WERI-Rb-1 (cell line): ENCODE measurements around the gene RTP3.

Experiments used
- DNase-seq: peaks from one replicate; pipeline ENCODE4 v3.0.0-alpha.2; 2020
- H3K27ac ChIP-seq: fragments of 250-450 bp; sonication (Bioruptor Pico); 2 replicates; pipeline ENCODE4 v1.5.1; 2020; ENCODE audit warnings: mild to moderate bottlenecking, moderate library complexity
- H3K27me3 ChIP-seq: fragments of 250-450 bp; sonication (Bioruptor Pico); 2 replicates; pipeline ENCODE4 v1.5.1; 2021; ENCODE audit warnings: mild to moderate bottlenecking, low read depth, moderate library complexity; ENCODE audit not compliant: insufficient read depth, severe bottlenecking
- H3K36me3 ChIP-seq: fragments of 250-450 bp; sonication (Bioruptor Pico); 2 replicates; pipeline ENCODE4 v1.5.1; 2020; ENCODE audit warnings: mild to moderate bottlenecking, moderate library complexity
- H3K4me3 ChIP-seq: 2 replicates; pipeline ENCODE4 v1.5.1; 2011; ENCODE audit warnings: low read depth, mild to moderate bottlenecking, control low read depth, low read length
- H3K9me3 ChIP-seq: fragments of 250-450 bp; sonication (Bioruptor Pico); 2 replicates; pipeline ENCODE4 v1.5.1; 2021; ENCODE audit warnings: mild to moderate bottlenecking, moderate library complexity; ENCODE audit not compliant: severe bottlenecking
- TF ChIP-seq, protein P1 (sequence below): IDR thresholded peaks from 2 replicates; pipeline ENCODE4 v1.5.1; 2011; ENCODE audit warnings: low read depth, mild to moderate bottlenecking, control low read depth, inconsistent platforms, low read length

The RTP3 gene

DNA sequence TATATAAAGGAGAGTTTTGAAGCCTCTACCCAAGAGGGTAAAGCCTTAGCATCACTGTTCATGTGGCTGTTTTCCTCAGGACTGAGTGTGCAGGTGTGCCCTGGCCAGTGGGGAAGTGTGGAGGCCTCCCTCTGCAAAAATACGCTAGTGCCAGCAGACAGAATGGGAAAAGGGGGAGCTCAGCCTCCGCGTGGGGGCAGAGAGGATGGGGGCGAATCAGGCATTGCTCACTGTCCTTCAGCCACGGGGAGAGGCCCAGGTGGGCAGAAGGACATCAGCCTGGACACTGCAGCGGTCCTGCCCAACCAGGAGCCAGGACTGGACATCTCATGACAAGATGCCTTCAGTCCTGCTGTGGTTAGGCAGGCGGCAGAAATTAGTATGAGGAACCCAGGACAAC, 43.2 kb upstream of the RTP3 start:
- TF ChIP-seq, protein P1, sequence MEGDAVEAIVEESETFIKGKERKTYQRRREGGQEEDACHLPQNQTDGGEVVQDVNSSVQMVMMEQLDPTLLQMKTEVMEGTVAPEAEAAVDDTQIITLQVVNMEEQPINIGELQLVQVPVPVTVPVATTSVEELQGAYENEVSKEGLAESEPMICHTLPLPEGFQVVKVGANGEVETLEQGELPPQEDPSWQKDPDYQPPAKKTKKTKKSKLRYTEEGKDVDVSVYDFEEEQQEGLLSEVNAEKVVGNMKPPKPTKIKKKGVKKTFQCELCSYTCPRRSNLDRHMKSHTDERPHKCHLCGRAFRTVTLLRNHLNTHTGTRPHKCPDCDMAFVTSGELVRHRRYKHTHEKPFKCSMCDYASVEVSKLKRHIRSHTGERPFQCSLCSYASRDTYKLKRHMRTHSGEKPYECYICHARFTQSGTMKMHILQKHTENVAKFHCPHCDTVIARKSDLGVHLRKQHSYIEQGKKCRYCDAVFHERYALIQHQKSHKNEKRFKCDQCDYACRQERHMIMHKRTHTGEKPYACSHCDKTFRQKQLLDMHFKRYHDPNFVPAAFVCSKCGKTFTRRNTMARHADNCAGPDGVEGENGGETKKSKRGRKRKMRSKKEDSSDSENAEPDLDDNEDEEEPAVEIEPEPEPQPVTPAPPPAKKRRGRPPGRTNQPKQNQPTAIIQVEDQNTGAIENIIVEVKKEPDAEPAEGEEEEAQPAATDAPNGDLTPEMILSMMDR: no peak
- Histone ChIP-seq H3K27ac (no peak overlapping the region), H3K27me3 (no peaks in the 10 kb centered on the region), H3K4me3 (no peak overlapping the region), H3K36me3 (no peaks in the 10 kb centered on the region), H3K9me3 (no peaks in the 10 kb centered on the region)
- DNase-seq: no peak

DNA sequence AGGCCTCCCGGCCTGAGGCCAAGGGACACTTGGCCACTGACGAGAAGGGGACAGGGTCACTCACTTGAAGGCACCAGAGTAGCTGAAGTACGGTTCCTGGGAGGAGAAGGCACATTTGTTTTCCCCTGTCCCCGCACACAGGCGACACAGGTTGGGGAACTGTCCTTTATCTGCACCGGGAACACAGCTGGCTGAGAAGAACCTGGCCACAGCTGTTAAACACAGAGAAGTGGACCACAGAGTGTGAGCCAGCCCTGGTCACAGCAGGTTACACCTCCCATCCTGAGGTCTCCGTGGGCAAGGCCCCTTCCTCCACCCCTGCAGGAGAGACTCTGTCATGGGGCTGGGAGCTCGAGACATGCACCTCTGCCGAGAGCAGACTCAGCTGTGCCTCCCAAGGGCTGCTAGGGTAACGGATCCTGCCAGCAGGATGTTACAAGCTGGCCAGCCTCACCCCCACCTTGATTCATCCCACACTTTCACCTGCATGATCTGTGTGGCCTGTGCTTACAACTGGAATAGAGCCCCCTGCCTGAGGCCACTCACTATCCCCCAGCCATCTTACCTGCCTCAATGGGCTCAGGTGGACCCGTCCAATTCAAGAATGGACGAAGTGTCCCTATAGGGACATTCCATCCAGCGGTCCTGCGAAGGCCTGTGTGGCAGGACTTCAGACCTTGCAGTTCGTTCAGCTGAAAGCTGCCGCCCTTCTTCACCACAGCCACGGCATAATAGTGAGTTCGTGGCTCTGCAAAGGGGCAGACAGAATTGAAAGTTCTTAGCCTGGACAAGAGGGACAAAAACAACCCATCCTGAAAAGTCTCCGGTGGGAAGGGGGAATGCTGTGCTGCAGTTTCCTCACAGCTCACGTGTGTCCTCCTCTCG, 42.3 kb upstream of the RTP3 start:
- H3K9me3 ChIP-seq: no peaks in the 10 kb centered on the region
- H3K4me3 ChIP-seq: no peak overlapping the region
- TF ChIP-seq, protein P1: no peak
- no peak for DNase-seq
- H3K27me3 ChIP-seq: no peaks in the 10 kb centered on the region
- no peaks in the 10 kb centered on the region for H3K36me3 ChIP-seq
- H3K27ac ChIP-seq: no peak overlapping the region

DNA sequence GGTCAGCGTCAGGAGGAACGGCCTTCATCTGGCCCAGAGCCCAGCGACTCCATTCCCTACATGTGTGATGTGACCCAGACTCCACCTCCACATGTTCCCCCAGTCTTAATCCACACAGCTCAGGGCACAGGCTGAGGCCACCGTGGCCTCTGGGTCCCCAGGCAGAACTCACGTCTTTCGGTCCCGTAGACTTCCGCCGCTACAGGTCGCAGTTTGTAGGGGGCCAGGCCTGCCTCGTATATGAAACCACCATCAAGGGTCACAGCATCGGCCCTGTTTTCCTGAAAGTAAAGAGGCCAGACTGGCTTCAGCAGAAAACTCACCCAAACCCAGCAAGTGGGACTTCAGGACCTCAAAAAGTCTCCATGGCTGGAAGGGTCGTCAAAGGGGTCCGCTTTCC, 41.7 kb upstream of the RTP3 start:
- H3K4me3 ChIP-seq: no peak overlapping the region
- no peaks in the 10 kb centered on the region for H3K36me3 ChIP-seq
- no peaks in the 10 kb centered on the region for H3K27me3 ChIP-seq
- TF ChIP-seq, protein P1: no peak
- H3K27ac ChIP-seq: no peak overlapping the region
- no peak for DNase-seq
- H3K9me3 ChIP-seq: no peaks in the 10 kb centered on the region

DNA sequence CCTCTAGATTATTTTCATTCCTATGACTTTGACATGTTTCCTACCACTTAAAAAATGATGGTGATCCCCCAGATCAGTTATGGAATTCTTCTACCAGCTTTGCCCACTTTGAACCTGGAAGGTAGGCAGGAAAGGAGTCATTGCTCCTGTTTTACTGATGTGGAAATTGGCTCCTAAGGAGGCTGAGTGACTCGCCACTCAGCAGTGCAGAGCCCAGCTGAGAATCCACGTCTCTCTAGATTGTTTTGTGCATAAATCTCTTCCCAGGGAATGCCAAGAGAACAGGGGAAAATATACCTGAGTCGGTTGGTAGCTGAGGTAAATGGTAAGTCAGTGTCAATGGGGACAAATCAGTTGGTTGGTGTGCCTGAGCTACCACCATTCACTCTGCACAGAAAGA, 37.7 kb upstream of the RTP3 start:
- no peak for DNase-seq
- no peak overlapping the region for H3K27ac ChIP-seq
- TF ChIP-seq, protein P1: no peak
- no peak overlapping the region for H3K4me3 ChIP-seq
- no peaks in the 10 kb centered on the region for H3K36me3 ChIP-seq
- H3K27me3 ChIP-seq: peaks cover 25% of the 10 kb centered on the region
- H3K9me3 ChIP-seq: no peaks in the 10 kb centered on the region

DNA sequence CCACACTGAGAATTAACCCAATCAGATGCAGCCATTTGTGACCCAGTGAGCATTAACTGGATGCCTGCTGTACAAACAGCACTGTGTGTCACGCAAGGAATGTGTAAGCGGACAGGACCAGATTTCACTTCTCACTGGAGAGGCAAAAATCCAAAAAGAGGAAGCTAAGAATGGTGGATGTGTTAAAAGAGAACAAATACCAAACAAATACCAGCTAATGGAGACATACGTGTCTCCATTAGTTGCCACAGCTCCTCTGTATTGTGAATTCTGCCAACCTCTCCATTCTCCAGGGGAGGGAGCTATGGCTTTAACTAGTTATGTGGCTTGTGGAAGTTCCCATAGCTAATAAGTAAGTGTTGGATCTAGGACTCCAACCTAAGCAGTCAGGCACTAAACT, 35.7 kb upstream of the RTP3 start:
- no peak for DNase-seq
- H3K36me3 ChIP-seq: no peaks in the 10 kb centered on the region
- peaks cover 28% of the 10 kb centered on the region for H3K27me3 ChIP-seq
- H3K27ac ChIP-seq: no peak overlapping the region
- no peaks in the 10 kb centered on the region for H3K9me3 ChIP-seq
- no peak overlapping the region for H3K4me3 ChIP-seq
- TF ChIP-seq, protein P1: 0 out of 2 replicates have a peak, but pooled peaks have one; percentile 9

DNA sequence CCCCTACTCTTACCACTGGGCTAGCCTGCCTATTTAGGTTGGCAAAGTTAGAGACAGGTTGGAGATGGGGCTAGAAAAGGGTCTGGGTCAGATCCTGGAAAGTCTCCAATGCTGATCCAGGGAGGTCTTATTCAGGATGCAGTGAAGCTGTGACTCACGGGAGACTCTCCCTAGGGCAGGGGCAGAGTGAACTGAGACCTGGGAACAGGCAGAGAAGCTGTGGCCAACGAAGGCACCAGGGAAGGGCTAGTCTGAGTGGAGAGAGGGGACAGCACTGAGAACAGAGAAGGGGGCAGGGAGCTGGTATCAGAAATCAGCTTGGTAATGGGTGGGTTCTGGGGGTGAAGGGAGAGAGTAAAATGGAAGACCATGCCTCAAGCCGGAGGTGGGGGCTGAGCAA, 35.3 kb upstream of the RTP3 start:
- Histone ChIP-seq H3K9me3 (no peaks in the 10 kb centered on the region), H3K27me3 (peaks cover 28% of the 10 kb centered on the region), H3K36me3 (no peaks in the 10 kb centered on the region), H3K4me3 (no peak overlapping the region), H3K27ac (no peak overlapping the region)
- TF ChIP-seq, protein P1: no peak
- DNase-seq: no peak
